ENCODE measurements around the gene ZDHHC11.
"Not testable (repeated sequence)": the region's sequence is repeated elsewhere in the genome, so short reads cannot be mapped to it uniquely, and the experiment has no call there.

ZDHHC11 gene

GRCh38 chr5:766666-767431 is 83.9 kb downstream of the ZDHHC11 start:
- H3K27ac ChIP-seq (ENCODE audit: low read depth, low read length), result no peak overlapping the region
- H3K4me3 ChIP-seq (ENCODE audit: low read depth in 1 of 2, low read length in 2 of 2), result no peak overlapping the region
- H3K4me1 ChIP-seq (ENCODE audit: insufficient read depth, low read length), result no peaks in the 10 kb centered on the region

GRCh38 chr5:765948-766631 is 84.7 kb downstream of the ZDHHC11 start:
- no peak overlapping the region for H3K4me3 ChIP-seq (ENCODE audit: low read depth in 1 of 2, low read length in 2 of 2)
- no peak overlapping the region for H3K27ac ChIP-seq (ENCODE audit: low read depth, low read length)
- H3K9ac ChIP-seq (ENCODE audit: low read length), result no peak overlapping the region
- H3K9me3 ChIP-seq (ENCODE audit: low read length), result no peaks in the 10 kb centered on the region
- peaks cover 27% of the 10 kb centered on the region for H3K36me3 ChIP-seq (ENCODE audit: insufficient read depth, low read length)
- H3K27me3 ChIP-seq (ENCODE audit: control insufficient read depth in 1 of 2, insufficient read depth in 2 of 2, low read length in 2 of 2), result no peaks in the 10 kb centered on the region
- H3K4me1 ChIP-seq (ENCODE audit: insufficient read depth, low read length), result no peaks in the 10 kb centered on the region

More at GRCh38 chr5:766666-767431, 83.9 kb downstream of the ZDHHC11 start:
- H3K9me3 ChIP-seq (ENCODE audit: low read length), result no peaks in the 10 kb centered on the region
- peaks cover 27% of the 10 kb centered on the region for H3K36me3 ChIP-seq (ENCODE audit: insufficient read depth, low read length)
- H3K27me3 ChIP-seq (ENCODE audit: control insufficient read depth in 1 of 2, insufficient read depth in 2 of 2, low read length in 2 of 2), result no peaks in the 10 kb centered on the region
- no peak overlapping the region for H3K9ac ChIP-seq (ENCODE audit: low read length)

GRCh38 chr5:763998-764781 is 86.6 kb downstream of the ZDHHC11 start:
- Histone ChIP-seq H3K4me1 (ENCODE audit: insufficient read depth, low read length) (peaks cover 10% of the 10 kb centered on the region), H3K36me3 (ENCODE audit: insufficient read depth, low read length) (peaks cover 27% of the 10 kb centered on the region), H3K4me3 (ENCODE audit: low read depth in 1 of 2, low read length in 2 of 2) (no peak overlapping the region), H3K27ac (ENCODE audit: low read depth, low read length) (no peak overlapping the region), H3K9ac (ENCODE audit: low read length) (no peak overlapping the region), H3K27me3 (ENCODE audit: control insufficient read depth in 1 of 2, insufficient read depth in 2 of 2, low read length in 2 of 2) (no peaks in the 10 kb centered on the region), H3K9me3 (ENCODE audit: low read length) (no peaks in the 10 kb centered on the region)

- no peaks in the 10 kb centered on the region for H3K27me3 ChIP-seq (ENCODE audit: control insufficient read depth in 1 of 2, insufficient read depth in 2 of 2, low read length in 2 of 2)
- no peak overlapping the region for H3K4me3 ChIP-seq (ENCODE audit: low read depth in 1 of 2, low read length in 2 of 2)
- H3K36me3 ChIP-seq (ENCODE audit: insufficient read depth, low read length), result peaks cover 27% of the 10 kb centered on the region
- peaks cover 17% of the 10 kb centered on the region for H3K4me1 ChIP-seq (ENCODE audit: insufficient read depth, low read length)
- no peaks in the 10 kb centered on the region for H3K9me3 ChIP-seq (ENCODE audit: low read length)
- no peak overlapping the region for H3K9ac ChIP-seq (ENCODE audit: low read length)
- H3K27ac ChIP-seq (ENCODE audit: low read depth, low read length), result no peak overlapping the region
These were observed 87.4 kb downstream of the ZDHHC11 start for GRCh38 chr5:763397-763796.

- Histone ChIP-seq H3K4me1 (ENCODE audit: insufficient read depth, low read length) (peaks cover 21% of the 10 kb centered on the region), H3K36me3 (ENCODE audit: insufficient read depth, low read length) (peaks cover 27% of the 10 kb centered on the region)
- not testable (repeated sequence) for H3K9me3 ChIP-seq (ENCODE audit: low read length); H3K27me3 ChIP-seq (ENCODE audit: control insufficient read depth in 1 of 2, insufficient read depth in 2 of 2, low read length in 2 of 2); H3K4me3 ChIP-seq (ENCODE audit: low read depth in 1 of 2, low read length in 2 of 2); H3K9ac ChIP-seq (ENCODE audit: low read length); H3K27ac ChIP-seq (ENCODE audit: low read depth, low read length)
These were observed 87.8 kb downstream of the ZDHHC11 start for GRCh38 chr5:762996-763395.

- Histone ChIP-seq H3K4me1 (ENCODE audit: insufficient read depth, low read length) (peaks cover 30% of the 10 kb centered on the region), H3K27ac (ENCODE audit: low read depth, low read length) (no peak overlapping the region), H3K36me3 (ENCODE audit: insufficient read depth, low read length) (peaks cover 26% of the 10 kb centered on the region), H3K9me3 (ENCODE audit: low read length) (no peaks in the 10 kb centered on the region), H3K9ac (ENCODE audit: low read length) (no peak overlapping the region), H3K4me3 (ENCODE audit: low read depth in 1 of 2, low read length in 2 of 2) (no peak overlapping the region), H3K27me3 (ENCODE audit: control insufficient read depth in 1 of 2, insufficient read depth in 2 of 2, low read length in 2 of 2) (no peaks in the 10 kb centered on the region)
These were observed 88.7 kb downstream of the ZDHHC11 start for GRCh38 chr5:761854-762710.

GRCh38 chr5:761059-761771 is 89.6 kb downstream of the ZDHHC11 start:
- Histone ChIP-seq H3K4me1 (ENCODE audit: insufficient read depth, low read length) (peaks cover 39% of the 10 kb centered on the region), H3K27me3 (ENCODE audit: control insufficient read depth in 1 of 2, insufficient read depth in 2 of 2, low read length in 2 of 2) (no peaks in the 10 kb centered on the region), H3K4me3 (ENCODE audit: low read depth in 1 of 2, low read length in 2 of 2) (no peak overlapping the region), H3K9me3 (ENCODE audit: low read length) (no peaks in the 10 kb centered on the region), H3K36me3 (ENCODE audit: insufficient read depth, low read length) (peaks cover 17% of the 10 kb centered on the region), H3K27ac (ENCODE audit: low read depth, low read length) (no peak overlapping the region), H3K9ac (ENCODE audit: low read length) (no peak overlapping the region)

GRCh38 chr5:760363-761058 is 90.3 kb downstream of the ZDHHC11 start:
- Histone ChIP-seq H3K9me3 (ENCODE audit: low read length) (no peaks in the 10 kb centered on the region), H3K36me3 (ENCODE audit: insufficient read depth, low read length) (peaks cover 10% of the 10 kb centered on the region), H3K27me3 (ENCODE audit: control insufficient read depth in 1 of 2, insufficient read depth in 2 of 2, low read length in 2 of 2) (no peaks in the 10 kb centered on the region), H3K9ac (ENCODE audit: low read length) (no peak overlapping the region), H3K4me3 (ENCODE audit: low read depth in 1 of 2, low read length in 2 of 2) (no peak overlapping the region), H3K27ac (ENCODE audit: low read depth, low read length) (no peak overlapping the region), H3K4me1 (ENCODE audit: insufficient read depth, low read length) (peaks cover 39% of the 10 kb centered on the region)

GRCh38 chr5:759781-760362 is 90.9 kb downstream of the ZDHHC11 start:
- peak overlapping the region; percentile 21 for H3K27ac ChIP-seq (ENCODE audit: low read depth, low read length)
- peaks cover 39% of the 10 kb centered on the region for H3K4me1 ChIP-seq (ENCODE audit: insufficient read depth, low read length)
- no peaks in the 10 kb centered on the region for H3K27me3 ChIP-seq (ENCODE audit: control insufficient read depth in 1 of 2, insufficient read depth in 2 of 2, low read length in 2 of 2)
- H3K4me3 ChIP-seq (ENCODE audit: low read depth in 1 of 2, low read length in 2 of 2), result peak overlapping the region in 1 of 2 donors; percentile 44
- H3K9ac ChIP-seq (ENCODE audit: low read length), result no peak overlapping the region
- no peaks in the 10 kb centered on the region for H3K9me3 ChIP-seq (ENCODE audit: low read length)
- peaks cover 7% of the 10 kb centered on the region for H3K36me3 ChIP-seq (ENCODE audit: insufficient read depth, low read length)
